Fibroblast of mammary gland (primary cell): ENCODE results near the gene NDUFB5.

Experiments used
- DNase-seq: peaks from one replicate; pipeline ENCODE4 v3.0.0-alpha.2; 2010; ENCODE audit warnings: low read depth
- H3K4me3 ChIP-seq: 2 replicates; pipeline ENCODE4 v1.5.1; 2011; ENCODE audit warnings: low read depth, mild to moderate bottlenecking, low read length, moderate library complexity; ENCODE audit not compliant: control insufficient read depth
- TF ChIP-seq, protein P1 (sequence below): conservative IDR thresholded peaks from 2 replicates; pipeline ENCODE4 v1.5.1; 2011; ENCODE audit warnings: low read depth, low read length, inconsistent platforms; ENCODE audit not compliant: control insufficient read depth, insufficient read depth

Gene NDUFB5

DNA sequence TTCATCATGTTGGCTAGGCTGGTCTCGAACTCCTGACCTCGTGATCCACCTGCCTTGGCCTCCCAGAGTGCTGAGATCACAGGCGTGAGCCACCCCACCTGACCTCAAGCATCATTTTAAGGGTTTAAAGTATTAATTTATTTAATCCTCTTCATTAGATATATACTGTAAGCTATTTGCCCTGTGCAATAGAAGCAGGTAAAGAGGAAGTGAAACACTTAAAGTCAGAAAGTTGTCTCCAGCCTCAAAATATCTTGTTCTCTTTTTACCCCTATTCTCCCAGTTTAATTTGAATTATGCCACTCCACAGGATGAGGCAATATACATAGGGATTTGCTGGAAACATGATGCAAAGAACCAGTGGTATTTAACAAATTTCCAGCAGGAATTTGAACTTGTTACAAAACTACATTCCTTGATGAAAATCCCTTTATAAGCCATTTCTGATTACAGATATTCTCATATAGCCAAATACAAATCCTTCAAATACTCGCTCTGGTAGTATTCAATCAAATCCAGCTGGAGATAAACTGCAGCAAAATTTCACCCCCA, 2.0 kb downstream of the NDUFB5 start:
- DNase-seq, result no peak
- TF ChIP-seq, protein P1, sequence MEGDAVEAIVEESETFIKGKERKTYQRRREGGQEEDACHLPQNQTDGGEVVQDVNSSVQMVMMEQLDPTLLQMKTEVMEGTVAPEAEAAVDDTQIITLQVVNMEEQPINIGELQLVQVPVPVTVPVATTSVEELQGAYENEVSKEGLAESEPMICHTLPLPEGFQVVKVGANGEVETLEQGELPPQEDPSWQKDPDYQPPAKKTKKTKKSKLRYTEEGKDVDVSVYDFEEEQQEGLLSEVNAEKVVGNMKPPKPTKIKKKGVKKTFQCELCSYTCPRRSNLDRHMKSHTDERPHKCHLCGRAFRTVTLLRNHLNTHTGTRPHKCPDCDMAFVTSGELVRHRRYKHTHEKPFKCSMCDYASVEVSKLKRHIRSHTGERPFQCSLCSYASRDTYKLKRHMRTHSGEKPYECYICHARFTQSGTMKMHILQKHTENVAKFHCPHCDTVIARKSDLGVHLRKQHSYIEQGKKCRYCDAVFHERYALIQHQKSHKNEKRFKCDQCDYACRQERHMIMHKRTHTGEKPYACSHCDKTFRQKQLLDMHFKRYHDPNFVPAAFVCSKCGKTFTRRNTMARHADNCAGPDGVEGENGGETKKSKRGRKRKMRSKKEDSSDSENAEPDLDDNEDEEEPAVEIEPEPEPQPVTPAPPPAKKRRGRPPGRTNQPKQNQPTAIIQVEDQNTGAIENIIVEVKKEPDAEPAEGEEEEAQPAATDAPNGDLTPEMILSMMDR, result no peak
- H3K4me3 ChIP-seq, result no peak overlapping the region

DNA sequence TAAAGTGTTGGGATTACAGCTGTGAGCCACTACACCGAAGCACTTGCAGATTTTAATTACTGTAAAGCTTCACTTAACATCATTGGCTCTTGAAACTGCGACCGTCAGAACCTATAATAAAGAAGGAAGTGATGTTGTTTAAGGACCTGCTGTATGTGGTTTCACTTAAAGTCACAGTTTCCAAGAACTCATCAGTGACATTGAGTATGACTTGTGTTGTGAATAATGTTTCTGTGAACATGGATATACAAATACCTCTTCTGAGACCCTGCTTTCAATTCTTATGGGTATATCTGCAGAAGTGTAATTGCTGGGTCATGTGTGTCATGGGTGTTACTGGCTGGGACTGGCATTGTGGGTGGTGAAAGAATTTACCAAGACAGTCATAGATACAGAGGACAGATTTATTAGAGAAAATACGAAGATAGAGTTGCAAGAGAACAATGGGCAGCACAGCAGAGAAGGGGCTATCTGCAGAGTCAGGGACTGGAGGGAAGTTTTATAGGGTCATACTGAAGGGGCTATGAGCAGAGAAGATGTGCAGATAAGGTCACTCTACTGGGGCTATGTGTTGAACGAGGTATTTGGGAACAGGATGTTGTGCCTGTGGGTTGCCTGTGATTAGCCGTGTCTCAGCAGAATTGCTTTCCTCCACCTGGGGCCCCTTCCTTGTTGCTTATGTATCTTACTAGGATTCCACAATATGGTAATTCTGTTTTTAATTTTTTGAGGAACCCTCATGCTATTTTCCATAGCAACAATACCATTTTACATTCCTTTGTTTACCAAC, 4.5 kb downstream of the NDUFB5 start:
- DNase-seq, result no peak
- no peak overlapping the region for H3K4me3 ChIP-seq
- TF ChIP-seq, protein P1, result no peak

DNA sequence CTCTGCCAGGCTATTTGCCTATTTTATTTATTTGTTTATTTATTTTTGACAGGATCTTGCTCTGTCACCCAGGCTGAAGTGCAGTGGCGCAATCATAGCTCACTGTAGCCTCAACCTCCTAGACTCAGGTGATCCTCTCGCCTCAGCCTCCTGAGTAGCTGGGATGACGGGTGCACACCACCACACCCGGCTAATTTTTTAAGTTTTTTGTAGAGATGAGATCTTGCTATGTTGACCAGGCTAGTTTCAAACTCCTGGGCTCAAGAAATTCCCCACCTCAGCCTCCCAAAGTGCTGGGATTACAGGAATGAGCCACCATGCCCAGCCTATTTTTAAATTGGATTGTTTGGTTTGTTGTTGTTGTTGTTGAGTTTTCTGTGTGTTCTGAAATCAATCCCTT, 5.5 kb downstream of the NDUFB5 start:
- no peak for DNase-seq
- no peak overlapping the region for H3K4me3 ChIP-seq
- TF ChIP-seq, protein P1, result no peak

DNA sequence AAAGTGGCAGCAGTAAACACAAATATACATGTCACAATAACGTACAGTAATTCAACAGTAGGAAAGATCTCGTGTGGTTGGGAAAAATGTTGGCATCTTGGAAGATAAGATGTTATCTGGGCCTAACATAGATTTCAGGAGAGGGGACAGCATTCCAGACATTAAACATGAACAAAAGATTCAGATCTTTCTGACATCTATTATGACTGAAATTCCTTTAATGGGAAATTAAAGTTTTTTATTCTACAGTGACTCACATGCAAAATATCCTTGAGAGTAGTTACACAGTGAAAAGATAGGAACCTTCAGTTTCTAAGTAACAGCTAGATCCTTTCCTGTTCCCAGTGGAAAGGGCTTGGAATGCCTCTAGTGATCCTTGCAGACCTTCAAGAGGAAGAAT, 9.2 kb downstream of the NDUFB5 start:
- TF ChIP-seq, protein P1, result no peak
- DNase-seq, result peak; percentile 20
- H3K4me3 ChIP-seq, result no peak overlapping the region

DNA sequence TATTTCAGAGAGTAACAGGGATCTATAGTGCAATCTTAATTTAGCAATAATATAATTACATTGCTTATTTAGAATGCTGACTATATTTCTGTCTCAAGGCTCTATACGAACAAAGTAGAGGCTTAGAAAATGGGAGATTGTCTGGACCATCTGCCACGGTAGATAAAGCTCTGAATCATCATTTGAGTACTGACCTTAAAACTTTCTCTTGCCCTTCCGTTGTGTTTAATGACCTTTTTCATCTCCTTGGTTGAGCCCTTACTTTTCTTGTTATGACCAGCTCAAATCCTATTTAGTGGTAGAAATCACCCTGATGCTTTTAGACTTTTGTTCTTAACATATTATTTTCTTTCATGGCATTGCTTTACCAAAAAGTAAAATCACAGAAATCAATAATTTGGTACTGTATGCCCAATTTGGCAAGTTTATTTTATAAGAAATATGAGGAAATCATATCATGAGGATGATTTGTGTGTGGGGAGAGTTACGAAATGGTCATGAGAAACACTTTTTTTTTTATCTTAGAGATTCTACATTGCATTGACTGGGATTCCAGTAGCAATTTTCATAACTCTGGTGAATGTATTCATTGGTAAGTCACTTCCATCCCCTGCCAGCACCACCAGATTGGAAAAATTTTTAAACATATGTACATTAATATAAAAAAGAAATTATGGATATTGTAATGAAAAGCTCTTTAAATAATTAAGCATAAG, 11.0 kb downstream of the NDUFB5 start:
- TF ChIP-seq, protein P1, result no peak
- peak; percentile 7 for DNase-seq
- H3K4me3 ChIP-seq, result no peak overlapping the region

DNA sequence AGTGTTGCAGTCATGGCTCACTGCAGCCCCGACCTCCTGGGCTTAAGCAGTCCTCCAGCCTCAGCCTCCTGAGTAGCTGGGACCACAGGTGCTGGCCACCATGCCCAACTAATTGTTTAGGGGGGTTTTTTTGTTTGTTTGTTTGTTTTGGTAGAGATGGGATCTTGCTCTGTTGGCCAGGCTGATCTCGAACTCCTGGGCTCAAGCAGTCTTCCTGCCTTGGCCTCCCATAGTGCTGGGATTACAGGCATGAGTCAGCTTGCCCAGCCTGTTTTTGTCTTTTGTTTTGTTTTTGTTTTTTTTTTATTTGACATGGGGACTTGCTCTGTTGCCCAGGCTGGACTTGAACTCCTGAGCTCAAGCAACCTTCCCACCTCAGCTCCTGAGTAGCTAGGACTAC, 17.4 kb downstream of the NDUFB5 start:
- H3K4me3 ChIP-seq, result no peak overlapping the region
- no peak for DNase-seq
- TF ChIP-seq, protein P1, result no peak
